ENCODE data around the gene PAIP2.

Gene PAIP2

GRCh38 chr5:139410993-139411828, 69.6 kb downstream of the PAIP2 start:
- DNase-seq (ENCODE audit: low read depth) = no peak

- no peak for DNase-seq (ENCODE audit: low read depth)
Measured at GRCh38 chr5:139413153-139413552, 71.5 kb downstream of the PAIP2 start.

- no peak for DNase-seq (ENCODE audit: low read depth)
Measured at GRCh38 chr5:139413963-139414362, 72.3 kb downstream of the PAIP2 start.

GRCh38 chr5:139414581-139415130, 73.0 kb downstream of the PAIP2 start:
- DNase-seq (ENCODE audit: low read depth) = no peak

GRCh38 chr5:139415221-139415861, 73.7 kb downstream of the PAIP2 start:
- DNase-seq (ENCODE audit: low read depth) = no peak

- no peak for DNase-seq (ENCODE audit: low read depth)
Measured at GRCh38 chr5:139415869-139416268, 74.2 kb downstream of the PAIP2 start.

- DNase-seq (ENCODE audit: low read depth) = no peak
Measured at GRCh38 chr5:139416651-139417050, 75.0 kb downstream of the PAIP2 start.

GRCh38 chr5:139417214-139417613, 75.6 kb downstream of the PAIP2 start:
- DNase-seq (ENCODE audit: low read depth) = no peak

GRCh38 chr5:139418793-139419192, 77.1 kb downstream of the PAIP2 start:
- no peak for DNase-seq (ENCODE audit: low read depth)

Data from activated T-cell treated with anti-CD3 and anti-CD28 coated beads for 1 hour (primary cell).